Endometrial microvascular endothelial cells (primary cell): ENCODE results near the gene SUCNR1. TPM values are rescaled to one million over a fixed set of nuclear protein-coding genes. Genes with fewer than 3 reads are reported as not detected.
"Not testable (repeated sequence)": the region's sequence is repeated elsewhere in the genome, so short reads cannot be mapped to it uniquely, and the experiment has no call there.

ENCODE experiments used
- in situ Hi-C: cut with HindIII; loops from 2 replicates; pipeline ENCODE4 v1.10.0; 2017; ENCODE audit warnings: low sequenced_read_pairs, low pct_unique_long_range_greater_than_20kb; ENCODE audit errors: inconsistent ontology term
- total RNA-seq: library from RNA; depleted of rRNA; stranded (reverse); fragments of >200 nt; gene quantifications from one replicate; pipeline ENCODE4 v1.2.3, GENCODE V29; 2015; ENCODE audit errors: inconsistent ontology term

SUCNR1 gene
- total RNA-seq, 1 donor from 2014 or later: 0.09 TPM

- in situ Hi-C loops: loop anchor here (25.0 kb wide), 1 partner anchor 462 kb away; the partner anchor contains the start of gene IGSF10
These were observed 50.5 kb downstream of the SUCNR1 start for GRCh38 chr3:151923901-151924300.

GRCh38 chr3:151924753-151925152, 51.3 kb downstream of the SUCNR1 start:
- in situ Hi-C loops: loop anchor here (25.0 kb wide), 1 partner anchor 462 kb away; the partner anchor contains the start of gene IGSF10

GRCh38 chr3:151925419-151925818, 52.0 kb downstream of the SUCNR1 start:
- in situ Hi-C loops: no loop called here

- in situ Hi-C loops: no loop called here
These were observed 52.4 kb downstream of the SUCNR1 start for GRCh38 chr3:151925876-151926275.

- in situ Hi-C loops: no loop called here
These were observed 53.5 kb downstream of the SUCNR1 start for GRCh38 chr3:151926956-151927355.

GRCh38 chr3:151927915-151928525, 54.6 kb downstream of the SUCNR1 start:
- in situ Hi-C loops: not testable (repeated sequence)

GRCh38 chr3:151931171-151931570, 57.7 kb downstream of the SUCNR1 start:
- in situ Hi-C loops: no loop called here

- in situ Hi-C loops: no loop called here
These were observed 59.9 kb downstream of the SUCNR1 start for GRCh38 chr3:151933234-151933853.

Other genes starting within 250 kb of the SUCNR1 start
- not detected for gene AADACL2, start 139.7 kb upstream of the SUCNR1 start, total RNA-seq
- gene AADAC, start 59.5 kb upstream of the SUCNR1 start, total RNA-seq: 0.28 TPM